Keratinocyte (primary cell): ENCODE data around the gene TSKU. TPM values are rescaled to one million over a fixed set of nuclear protein-coding genes. Genes with fewer than 3 reads are reported as not detected.

Source experiments
- DNase-seq: peaks from one replicate; pipeline ENCODE4 v3.0.0-alpha.2; 2011; ENCODE audit warnings: low read depth, missing footprints, low spot score
- FAIRE-seq: peaks from 2 replicates; lab custom pipeline; 2011; peaks lifted over from hg19 to GRCh38; lab: Jason Lieb, UNC
- H2AFZ ChIP-seq: 2 replicates; pipeline ENCODE4 v1.6.0; 2012; ENCODE audit warnings: low read length, control low read depth, inconsistent platforms; ENCODE audit not compliant: control insufficient read depth
- H3K27ac ChIP-seq: 2 replicates; pipeline ENCODE4 v1.5.1; 2011; ENCODE audit warnings: low read length; ENCODE audit not compliant: control insufficient read depth, insufficient read depth
- H3K27me3 ChIP-seq: 3 replicates; pipeline ENCODE4 v1.6.0; 2011; ENCODE audit warnings: low read length; ENCODE audit not compliant: control insufficient read depth, insufficient read depth; ENCODE audit errors: extremely low read depth
- H3K36me3 ChIP-seq, 2 experiments: 2 replicates in 1 of 2; 3 replicates in 1 of 2; pipeline ENCODE4 v1.5.1; 2011; ENCODE audit warnings: low read length in 2 of 2, mild to moderate bottlenecking in 1 of 2; ENCODE audit not compliant: control insufficient read depth in 2 of 2, insufficient read depth in 2 of 2; ENCODE audit errors: extremely low read depth in 1 of 2
- H3K4me1 ChIP-seq: 3 replicates; pipeline ENCODE4 v1.5.1; 2011; ENCODE audit warnings: low read length; ENCODE audit not compliant: control insufficient read depth, insufficient read depth; ENCODE audit errors: extremely low read depth
- H3K4me2 ChIP-seq: 3 replicates; pipeline ENCODE4 v1.6.0; 2011; ENCODE audit warnings: low read depth, low read length; ENCODE audit not compliant: control insufficient read depth, insufficient read depth; ENCODE audit errors: extremely low read depth
- H3K4me3 ChIP-seq, 3 experiments: fragments of 200-600 bp in 1 of 3; sonication (generic) in 1 of 3; 2 replicates in 2 of 3; 3 replicates in 1 of 3; pipeline ENCODE4 v1.5.1; 2011 to 2016; ENCODE audit warnings: low read length in 3 of 3, mild to moderate bottlenecking in 3 of 3, control low read depth in 2 of 3, inconsistent platforms in 1 of 3, low read depth in 1 of 3, mixed read lengths in 1 of 3, mixed run types in 1 of 3, moderate library complexity in 1 of 3; ENCODE audit not compliant: control insufficient read depth in 2 of 3, insufficient read depth in 2 of 3; ENCODE audit errors: extremely low read depth in 1 of 3
- H3K79me2 ChIP-seq: 2 replicates; pipeline ENCODE4 v1.6.0; 2012; ENCODE audit warnings: low read length; ENCODE audit not compliant: control insufficient read depth, insufficient read depth
- H3K9ac ChIP-seq: 3 replicates; pipeline ENCODE4 v1.6.0; 2011; ENCODE audit warnings: low read length; ENCODE audit not compliant: control insufficient read depth, insufficient read depth; ENCODE audit errors: extremely low read depth
- H3K9me1 ChIP-seq: 3 replicates; pipeline ENCODE4 v1.6.0; 2011; ENCODE audit warnings: low read length; ENCODE audit not compliant: control insufficient read depth, insufficient read depth; ENCODE audit errors: extremely low read depth
- H3K9me3 ChIP-seq: 2 replicates; pipeline ENCODE4 v1.5.1; 2012; ENCODE audit warnings: low read depth, low read length; ENCODE audit not compliant: control insufficient read depth
- H4K20me1 ChIP-seq: 3 replicates; pipeline ENCODE4 v1.6.0; 2011; ENCODE audit warnings: low read length; ENCODE audit not compliant: control insufficient read depth, insufficient read depth; ENCODE audit errors: extremely low read depth
- EZH2 ChIP-seq: IDR thresholded peaks from one replicate; pipeline ENCODE4 v1.6.1; 2012; ENCODE audit warnings: inconsistent platforms, mild to moderate bottlenecking, low read length, moderate library complexity
- dilution Hi-C: fragments of 300-500 bp; cut with MboI; formaldehyde crosslinking; loops from one replicate; pipeline ENCODE4 v1.7.0; 2020; ENCODE audit warnings: low sequenced_read_pairs; ENCODE audit not compliant: extremely low pct_ligation_motif_present
- polyA plus RNA-seq, 5 experiments: library from polyadenylated mRNA; depleted of rRNA in 3 of 5; stranded (reverse) in 3 of 5; stranded (forward) in 1 of 5; unstranded in 1 of 5; fragments of >200 nt; gene quantifications; 1 replicate in 1 of 5; 2 replicates in 3 of 5; 3 replicates in 1 of 5; pipeline versions ENCODE4 v1.2.1 to v1.2.3, GENCODE V29; 2011 to 2012; ENCODE audit warnings: missing spikeins in 2 of 5, low read depth in 1 of 5, low replicate concordance in 1 of 5
- TF ChIP-seq, protein P1 (sequence below), 3 experiments: IDR thresholded peaks in 1 of 3; conservative IDR thresholded peaks in 1 of 3; optimal IDR thresholded peaks in 1 of 3; 2 replicates in 2 of 3; 3 replicates in 1 of 3; pipeline versions ENCODE3 to v1.5.1; 2011; ENCODE audit warnings: low read length in 3 of 3, mild to moderate bottlenecking in 3 of 3, moderate library complexity in 2 of 3, control low read depth in 1 of 3, inconsistent platforms in 1 of 3; ENCODE audit not compliant: insufficient read depth in 2 of 3; ENCODE audit errors: extremely low read depth in 1 of 3

TSKU gene
- polyA plus RNA-seq, 1 donor (not counting 4 experiments of a cell fraction or from before 2014, with no cell fraction given): 22.8 TPM

DNA sequence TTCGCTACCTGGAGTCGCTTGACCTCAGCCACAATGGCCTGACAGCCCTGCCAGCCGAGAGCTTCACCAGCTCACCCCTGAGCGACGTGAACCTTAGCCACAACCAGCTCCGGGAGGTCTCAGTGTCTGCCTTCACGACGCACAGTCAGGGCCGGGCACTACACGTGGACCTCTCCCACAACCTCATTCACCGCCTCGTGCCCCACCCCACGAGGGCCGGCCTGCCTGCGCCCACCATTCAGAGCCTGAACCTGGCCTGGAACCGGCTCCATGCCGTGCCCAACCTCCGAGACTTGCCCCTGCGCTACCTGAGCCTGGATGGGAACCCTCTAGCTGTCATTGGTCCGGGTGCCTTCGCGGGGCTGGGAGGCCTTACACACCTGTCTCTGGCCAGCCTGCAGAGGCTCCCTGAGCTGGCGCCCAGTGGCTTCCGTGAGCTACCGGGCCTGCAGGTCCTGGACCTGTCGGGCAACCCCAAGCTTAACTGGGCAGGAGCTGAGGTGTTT, 12.8 kb downstream of the TSKU start:
- Histone ChIP-seq H3K9me1 (peaks cover 11% of the 10 kb centered on the region), H3K9ac (no peak overlapping the region), H2AFZ (no peak overlapping the region), H3K9me3 (no peaks in the 10 kb centered on the region), H4K20me1 (peaks cover 25% of the 10 kb centered on the region), H3K27ac (no peak overlapping the region), H3K27me3 (no peaks in the 10 kb centered on the region), H3K4me3 (no peak overlapping the region), H3K4me2 (no peak overlapping the region), H3K79me2 (peaks cover 57% of the 10 kb centered on the region), H3K36me3 (peaks cover 18 to 27% of the 10 kb centered on the region in 2 experiments), H3K4me1 (peaks cover 40% of the 10 kb centered on the region)
- no peak for DNase-seq
- no peak for FAIRE-seq
- TF ChIP-seq EZH2: no peak
- TF ChIP-seq, protein P1, sequence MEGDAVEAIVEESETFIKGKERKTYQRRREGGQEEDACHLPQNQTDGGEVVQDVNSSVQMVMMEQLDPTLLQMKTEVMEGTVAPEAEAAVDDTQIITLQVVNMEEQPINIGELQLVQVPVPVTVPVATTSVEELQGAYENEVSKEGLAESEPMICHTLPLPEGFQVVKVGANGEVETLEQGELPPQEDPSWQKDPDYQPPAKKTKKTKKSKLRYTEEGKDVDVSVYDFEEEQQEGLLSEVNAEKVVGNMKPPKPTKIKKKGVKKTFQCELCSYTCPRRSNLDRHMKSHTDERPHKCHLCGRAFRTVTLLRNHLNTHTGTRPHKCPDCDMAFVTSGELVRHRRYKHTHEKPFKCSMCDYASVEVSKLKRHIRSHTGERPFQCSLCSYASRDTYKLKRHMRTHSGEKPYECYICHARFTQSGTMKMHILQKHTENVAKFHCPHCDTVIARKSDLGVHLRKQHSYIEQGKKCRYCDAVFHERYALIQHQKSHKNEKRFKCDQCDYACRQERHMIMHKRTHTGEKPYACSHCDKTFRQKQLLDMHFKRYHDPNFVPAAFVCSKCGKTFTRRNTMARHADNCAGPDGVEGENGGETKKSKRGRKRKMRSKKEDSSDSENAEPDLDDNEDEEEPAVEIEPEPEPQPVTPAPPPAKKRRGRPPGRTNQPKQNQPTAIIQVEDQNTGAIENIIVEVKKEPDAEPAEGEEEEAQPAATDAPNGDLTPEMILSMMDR (optimal IDR thresholded peaks at IDR 0.05 in 1 of 3, IDR thresholded peaks at IDR 0.05 in 1 of 3, conservative IDR thresholded peaks at IDR 0.05 in 1 of 3; ENCODE audit: extremely low read depth in 1 of 3, insufficient read depth in 2 of 3, low read length in 3 of 3): no peak
- dilution Hi-C loops: no loop called here

DNA sequence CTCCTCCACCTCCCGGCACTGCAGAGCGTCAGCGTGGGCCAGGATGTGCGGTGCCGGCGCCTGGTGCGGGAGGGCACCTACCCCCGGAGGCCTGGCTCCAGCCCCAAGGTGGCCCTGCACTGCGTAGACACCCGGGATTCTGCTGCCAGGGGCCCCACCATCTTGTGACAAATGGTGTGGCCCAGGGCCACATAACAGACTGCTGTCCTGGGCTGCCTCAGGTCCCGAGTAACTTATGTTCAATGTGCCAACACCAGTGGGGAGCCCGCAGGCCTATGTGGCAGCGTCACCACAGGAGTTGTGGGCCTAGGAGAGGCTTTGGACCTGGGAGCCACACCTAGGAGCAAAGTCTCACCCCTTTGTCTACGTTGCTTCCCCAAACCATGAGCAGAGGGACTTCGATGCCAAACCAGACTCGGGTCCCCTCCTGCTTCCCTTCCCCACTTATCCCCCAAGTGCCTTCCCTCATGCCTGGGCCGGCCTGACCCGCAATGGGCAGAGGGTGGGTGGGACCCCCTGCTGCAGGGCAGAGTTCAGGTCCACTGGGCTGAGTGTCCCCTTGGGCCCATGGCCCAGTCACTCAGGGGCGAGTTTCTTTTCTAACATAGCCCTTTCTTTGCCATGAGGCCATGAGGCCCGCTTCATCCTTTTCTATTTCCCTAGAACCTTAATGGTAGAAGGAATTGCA, 13.5 kb downstream of the TSKU start:
- H3K27ac ChIP-seq: no peak overlapping the region

More for the DNA sequence above, 13.5 kb downstream of the TSKU start:
- Histone ChIP-seq H3K4me1 (peaks cover 34% of the 10 kb centered on the region), H3K4me3 (no peak overlapping the region), H3K79me2 (peaks cover 51% of the 10 kb centered on the region), H3K9me3 (no peaks in the 10 kb centered on the region), H3K36me3 (peaks cover 18 to 27% of the 10 kb centered on the region in 2 experiments), H3K9me1 (peaks cover 8% of the 10 kb centered on the region), H3K27me3 (no peaks in the 10 kb centered on the region), H2AFZ (no peak overlapping the region), H4K20me1 (peaks cover 25% of the 10 kb centered on the region), H3K9ac (no peak overlapping the region), H3K4me2 (no peak overlapping the region)
- TF ChIP-seq, protein P1 (optimal IDR thresholded peaks at IDR 0.05 in 1 of 3, IDR thresholded peaks at IDR 0.05 in 1 of 3, conservative IDR thresholded peaks at IDR 0.05 in 1 of 3; ENCODE audit: extremely low read depth in 1 of 3, insufficient read depth in 2 of 3, low read length in 3 of 3): no peak
- TF ChIP-seq EZH2: no peak
- FAIRE-seq (no peak), DNase-seq (no peak)
- dilution Hi-C loops: no loop called here
